GM21717 (cell line): ENCODE data around the gene CNTN2.

Source experiments
- ATAC-seq: cut with Tn5 transposase; IDR thresholded peaks from one replicate; pipeline ENCODE4 v1.9.1; 2021; ENCODE audit warnings: mild to moderate bottlenecking, moderate library complexity; ENCODE audit not compliant: unreplicated experiment

Gene CNTN2

GRCh38 chr1:205049479-205049878, 6.5 kb downstream of the CNTN2 start:
- ATAC-seq: no peak

DNA sequence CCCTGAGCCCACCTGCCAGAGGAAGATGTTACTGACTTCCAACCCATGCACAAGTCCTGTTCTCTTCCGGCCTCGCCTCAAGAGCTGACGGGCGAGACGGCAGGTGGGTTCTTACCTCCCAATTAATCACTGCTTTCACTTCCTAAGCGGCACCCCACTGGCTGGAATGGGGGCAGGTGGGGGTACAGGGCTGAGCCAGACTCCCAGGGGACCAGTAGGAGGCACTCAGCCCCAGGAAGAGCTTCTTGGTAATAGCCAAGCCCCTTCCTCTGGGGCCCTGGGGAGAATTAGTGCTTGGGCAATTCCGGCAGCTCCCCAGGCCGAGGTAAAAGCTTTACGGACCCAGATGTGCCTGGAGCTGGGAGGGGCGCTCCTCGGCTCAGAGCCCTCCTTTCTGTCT, 9.7 kb downstream of the CNTN2 start:
- no peak for ATAC-seq

- ATAC-seq: no peak
Observed at GRCh38 chr1:205053296-205053695, 10.3 kb downstream of the CNTN2 start.

- ATAC-seq: no peak
Observed at GRCh38 chr1:205054013-205054412, 11.0 kb downstream of the CNTN2 start.

DNA sequence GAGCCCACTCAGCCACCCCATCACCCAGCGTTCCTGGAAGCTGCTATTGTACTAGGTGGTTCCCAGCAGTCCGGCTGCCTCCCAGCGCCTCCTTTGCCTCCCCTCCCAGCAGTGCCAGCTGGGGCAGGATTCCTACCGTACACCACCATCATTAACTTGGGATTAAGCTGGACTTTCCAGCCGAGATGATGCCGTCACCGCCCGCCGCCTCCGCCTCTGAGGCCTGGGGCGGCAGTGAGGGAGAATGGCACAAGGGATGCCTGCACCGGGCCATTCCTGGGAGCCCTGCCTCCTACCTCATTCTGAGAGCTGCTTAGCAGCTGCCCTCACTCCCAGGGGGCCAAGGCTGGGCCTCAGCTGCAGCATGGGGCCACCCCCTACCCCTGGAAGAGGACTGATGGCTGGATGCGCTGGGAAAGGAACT, 13.2 kb downstream of the CNTN2 start:
- ATAC-seq: no peak

DNA sequence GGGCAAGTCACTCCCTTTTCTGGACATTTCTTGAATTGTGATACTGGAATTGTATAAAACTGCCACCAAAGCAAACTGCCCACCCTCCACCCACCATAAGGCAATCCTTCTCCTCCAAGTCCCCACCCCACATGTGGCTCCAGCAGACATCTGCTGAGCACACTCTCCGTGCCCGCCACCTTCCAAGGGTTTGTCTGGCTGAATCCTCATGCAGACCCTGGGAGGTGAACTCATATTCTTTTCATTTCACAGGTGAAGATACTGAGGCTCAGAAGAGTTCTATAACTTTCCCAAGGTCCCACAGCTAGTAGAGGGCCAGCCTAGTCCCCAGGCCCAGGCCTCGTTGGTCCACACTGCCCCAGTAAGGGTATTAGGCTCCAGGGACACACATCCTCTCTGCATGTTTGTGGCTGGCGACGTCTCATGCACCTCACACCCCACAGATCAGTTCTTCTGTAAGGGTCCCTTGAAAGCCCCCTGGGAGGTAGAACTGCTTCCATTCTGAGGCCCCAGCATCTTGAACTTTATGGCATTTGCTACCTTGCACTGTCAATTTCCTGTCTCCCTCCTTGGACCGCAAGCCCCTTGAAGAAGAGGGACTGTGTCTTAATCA, 14.1 kb downstream of the CNTN2 start:
- ATAC-seq: no peak

GRCh38 chr1:205057808-205058575, 15.0 kb downstream of the CNTN2 start:
- ATAC-seq: no peak

DNA sequence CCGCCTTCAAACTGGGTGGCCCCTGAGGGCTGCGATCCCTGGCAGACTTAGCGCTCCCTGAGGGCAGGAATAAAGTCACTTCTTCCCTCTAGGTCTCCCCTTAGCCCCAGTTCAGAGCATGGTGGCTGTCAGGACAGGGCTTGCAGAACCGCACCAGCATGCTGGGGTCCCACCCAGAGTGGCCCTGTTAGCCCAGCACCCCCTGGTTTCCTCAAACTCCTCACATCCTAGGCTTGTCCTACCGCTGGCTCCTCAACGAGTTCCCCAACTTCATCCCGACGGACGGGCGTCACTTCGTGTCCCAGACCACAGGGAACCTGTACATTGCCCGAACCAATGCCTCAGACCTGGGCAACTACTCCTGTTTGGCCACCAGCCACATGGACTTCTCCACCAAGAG, 15.8 kb downstream of the CNTN2 start:
- ATAC-seq: no peak

DNA sequence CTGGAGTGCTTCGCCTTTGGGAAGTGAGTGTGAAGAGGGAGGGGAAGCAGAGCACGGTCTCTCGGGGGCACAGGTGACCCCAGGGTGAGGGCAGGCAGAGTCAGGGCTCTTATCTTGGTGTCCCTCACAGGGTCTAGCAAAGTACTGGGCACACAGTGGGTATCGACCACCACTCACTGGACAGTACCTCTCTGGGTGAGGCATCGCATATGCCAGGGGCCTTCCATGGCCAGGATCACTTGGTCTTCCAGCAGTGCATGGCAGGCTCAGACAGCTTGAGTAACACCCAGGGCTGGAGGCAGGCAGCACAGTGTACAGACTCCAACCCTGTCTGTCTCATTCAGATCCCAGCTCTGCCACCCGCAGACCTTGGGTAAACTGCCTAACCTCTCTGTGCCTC, 16.6 kb downstream of the CNTN2 start:
- no peak for ATAC-seq

DNA sequence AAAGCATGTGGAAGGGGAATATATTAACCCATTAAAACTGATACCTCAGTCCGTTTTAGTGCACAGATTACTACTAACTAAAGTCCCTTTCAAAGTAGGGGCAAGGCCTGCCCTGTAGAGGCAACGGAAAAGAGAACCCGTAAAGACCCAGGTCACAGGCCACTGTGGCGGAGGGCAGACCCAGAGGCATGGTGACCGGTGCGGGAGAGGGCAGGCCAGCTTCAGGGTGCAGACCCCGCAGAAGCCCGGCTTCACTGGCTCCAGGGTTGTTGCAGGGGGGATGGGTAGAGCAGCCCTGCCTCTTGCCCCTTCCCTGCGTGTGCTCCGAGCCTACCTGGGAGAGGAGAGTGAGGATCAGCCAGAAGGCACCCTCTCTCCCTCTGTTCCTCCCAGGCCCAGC, 17.7 kb downstream of the CNTN2 start:
- no peak for ATAC-seq

DNA sequence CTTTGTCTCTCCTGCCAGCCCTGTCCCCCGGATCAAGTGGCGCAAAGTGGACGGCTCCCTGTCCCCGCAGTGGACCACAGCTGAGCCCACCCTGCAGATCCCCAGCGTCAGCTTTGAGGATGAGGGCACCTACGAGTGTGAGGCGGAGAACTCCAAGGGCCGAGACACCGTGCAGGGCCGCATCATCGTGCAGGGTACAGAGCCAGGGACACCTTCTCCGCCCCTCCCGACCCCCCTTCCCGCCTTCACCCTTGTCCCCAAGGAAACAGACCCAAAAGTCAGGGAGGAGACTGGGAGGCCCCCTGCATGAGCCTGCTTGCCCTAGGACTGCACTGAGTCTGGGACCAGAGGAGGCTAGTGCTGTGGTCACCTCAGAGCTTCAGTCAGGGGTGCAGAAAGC, 18.2 kb downstream of the CNTN2 start:
- no peak for ATAC-seq

DNA sequence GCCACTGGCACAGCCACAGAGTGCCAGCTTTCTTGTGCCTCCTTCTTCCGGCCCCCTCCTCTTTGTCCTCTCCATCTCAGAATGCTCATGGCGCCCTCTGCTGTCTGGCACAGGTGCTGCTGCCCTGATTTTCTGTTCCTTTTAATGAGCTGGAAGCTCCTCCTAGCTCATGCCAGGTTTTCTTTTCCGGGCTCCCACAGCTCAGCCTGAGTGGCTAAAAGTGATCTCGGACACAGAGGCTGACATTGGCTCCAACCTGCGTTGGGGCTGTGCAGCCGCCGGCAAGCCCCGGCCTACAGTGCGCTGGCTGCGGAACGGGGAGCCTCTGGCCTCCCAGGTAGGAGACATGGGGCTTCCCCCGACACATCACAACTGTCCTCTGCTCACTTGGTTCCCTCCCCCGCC, 18.7 kb downstream of the CNTN2 start:
- ATAC-seq: no peak

DNA sequence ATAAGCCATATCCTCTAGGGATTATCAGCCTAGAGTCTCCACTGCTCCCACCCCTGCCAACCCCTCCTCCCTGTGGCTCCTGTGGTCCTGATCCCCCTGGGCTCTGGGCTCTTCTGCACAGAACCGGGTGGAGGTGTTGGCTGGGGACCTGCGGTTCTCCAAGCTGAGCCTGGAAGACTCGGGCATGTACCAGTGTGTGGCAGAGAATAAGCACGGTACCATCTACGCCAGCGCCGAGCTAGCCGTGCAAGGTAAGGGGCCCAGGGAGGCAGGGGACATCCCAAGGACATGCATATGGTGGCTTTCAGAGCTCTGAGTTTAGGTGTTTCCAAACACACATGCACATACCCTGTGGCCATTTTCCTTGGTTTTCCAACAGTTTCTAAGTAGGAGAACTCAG, 19.3 kb downstream of the CNTN2 start:
- ATAC-seq: no peak

GRCh38 chr1:205062895-205063294, 19.9 kb downstream of the CNTN2 start:
- no peak for ATAC-seq

DNA sequence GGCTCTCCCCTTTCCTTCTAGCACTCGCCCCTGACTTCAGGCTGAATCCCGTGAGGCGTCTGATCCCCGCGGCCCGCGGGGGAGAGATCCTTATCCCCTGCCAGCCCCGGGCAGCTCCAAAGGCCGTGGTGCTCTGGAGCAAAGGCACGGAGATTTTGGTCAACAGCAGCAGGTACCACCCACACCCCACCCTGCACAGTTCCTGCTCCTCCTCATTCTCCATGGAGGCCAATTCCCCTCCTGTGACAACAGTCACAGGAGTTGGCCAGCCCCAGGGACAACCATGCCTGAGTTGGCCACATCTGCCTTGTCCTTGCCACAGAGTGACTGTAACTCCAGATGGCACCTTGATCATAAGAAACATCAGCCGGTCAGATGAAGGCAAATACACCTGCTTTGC, 21.3 kb downstream of the CNTN2 start:
- ATAC-seq: no peak

DNA sequence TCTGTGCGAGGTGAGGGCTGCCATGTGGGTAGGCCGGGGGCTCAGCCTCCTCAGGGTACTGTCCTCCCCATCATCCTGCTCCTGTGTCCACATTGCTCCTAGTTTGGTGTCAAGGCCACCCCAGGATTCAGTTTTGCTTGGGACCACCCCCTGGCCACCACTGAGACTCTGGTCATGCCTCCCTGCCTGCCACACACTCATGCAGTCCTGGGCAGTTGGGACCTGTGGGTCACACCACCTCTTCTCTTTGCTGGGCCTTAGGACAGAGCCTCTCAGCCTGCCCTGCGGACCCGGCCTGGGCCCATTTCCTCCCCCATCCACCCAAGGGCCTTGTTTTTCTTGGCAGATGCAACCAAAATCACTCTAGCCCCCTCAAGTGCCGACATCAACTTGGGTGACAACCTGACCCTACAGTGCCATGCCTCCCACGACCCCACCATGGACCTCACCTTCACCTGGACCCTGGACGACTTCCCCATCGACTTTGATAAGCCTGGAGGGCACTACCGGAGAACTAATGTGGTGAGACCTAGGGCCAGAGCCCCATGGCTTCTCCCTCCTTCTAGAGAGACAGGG, 21.8 kb downstream of the CNTN2 start:
- no peak for ATAC-seq

GRCh38 chr1:205065666-205066065, 22.7 kb downstream of the CNTN2 start:
- ATAC-seq: no peak

DNA sequence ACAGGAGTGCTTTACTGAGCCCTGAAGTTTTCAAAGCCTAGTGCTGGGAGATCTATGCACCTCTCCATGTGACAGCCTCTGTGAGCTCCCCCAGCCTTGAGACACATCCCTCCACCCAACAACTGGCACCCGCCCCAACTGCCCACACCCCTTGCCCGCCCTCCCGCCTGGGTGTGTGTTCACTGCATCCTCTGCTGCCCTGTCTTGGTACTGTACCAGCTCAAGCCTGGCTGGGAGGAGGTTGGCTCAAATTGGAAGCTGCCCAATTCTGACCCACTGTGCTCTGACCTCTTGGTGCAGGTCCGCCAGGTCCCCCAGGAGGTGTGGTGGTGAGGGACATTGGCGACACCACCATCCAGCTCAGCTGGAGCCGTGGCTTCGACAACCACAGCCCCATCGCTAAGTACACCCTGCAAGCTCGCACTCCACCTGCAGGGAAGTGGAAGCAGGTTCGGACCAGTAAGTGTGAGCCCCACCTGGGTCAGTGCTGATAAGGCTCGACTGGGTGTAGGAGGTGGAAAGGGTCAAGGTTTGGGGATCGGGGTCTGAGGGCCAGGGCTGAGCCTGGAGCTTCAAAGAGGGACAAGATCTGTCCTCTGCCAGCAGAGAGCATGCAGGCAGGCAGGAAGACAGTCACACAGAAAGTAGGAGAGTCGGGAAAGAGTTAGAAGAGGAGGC, 23.3 kb downstream of the CNTN2 start:
- no peak for ATAC-seq

- ATAC-seq: no peak
Observed at GRCh38 chr1:205067031-205067430, 24.0 kb downstream of the CNTN2 start.

DNA sequence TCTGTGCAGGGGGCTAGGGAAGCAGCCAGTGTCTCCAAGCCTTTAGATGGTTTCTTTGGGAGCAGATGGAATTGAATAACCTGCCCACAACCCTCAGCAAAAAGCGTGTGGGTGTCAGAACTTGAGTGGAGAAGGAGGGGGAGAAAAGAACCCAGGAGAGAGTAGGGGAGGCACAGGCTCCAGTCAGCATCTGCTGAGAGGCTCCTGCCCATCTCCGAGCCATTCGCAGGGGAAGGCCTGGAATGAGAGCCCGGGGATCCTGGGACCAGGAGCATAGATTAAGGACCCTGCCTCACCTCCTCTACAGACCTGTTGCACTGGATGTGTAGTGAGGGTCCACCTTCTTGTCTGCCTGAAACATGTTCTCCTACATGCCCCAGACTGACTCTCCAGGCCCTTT, 25.0 kb downstream of the CNTN2 start:
- no peak for ATAC-seq

DNA sequence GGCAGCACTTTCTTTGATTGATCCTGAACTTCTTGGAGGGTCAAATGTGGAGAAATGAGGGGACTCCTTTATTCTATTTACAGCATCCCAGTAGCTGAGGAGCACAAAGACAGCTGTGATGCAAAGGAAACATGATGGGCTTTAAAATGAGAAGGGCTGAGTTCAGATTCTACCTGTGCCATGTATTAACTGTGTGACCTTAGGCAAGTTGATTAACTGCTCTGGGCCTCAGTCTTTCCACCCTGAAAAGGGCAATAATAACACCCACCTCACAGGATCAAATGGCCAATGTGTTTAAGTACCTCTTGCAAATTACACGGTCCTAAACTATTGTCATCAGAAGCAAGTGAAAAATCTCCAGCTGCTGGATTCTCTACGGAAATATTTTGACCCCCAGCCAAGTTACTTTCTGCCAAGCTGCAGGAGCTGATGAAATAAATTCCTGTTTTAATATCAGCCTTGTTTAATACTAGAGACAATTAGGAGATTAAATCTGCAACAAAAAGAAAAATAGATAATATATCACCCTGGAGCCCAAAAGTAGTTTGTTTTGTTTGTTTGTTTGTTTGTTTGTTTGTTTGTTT, 25.5 kb downstream of the CNTN2 start:
- ATAC-seq: no peak
